GM12874 (cell line): ENCODE results near the gene ZNF496.

ENCODE experiments used
- TF ChIP-seq, protein P1 (sequence below): IDR thresholded peaks from 2 replicates; pipeline ENCODE4 v1.5.1; 2011; ENCODE audit warnings: low read depth, mild to moderate bottlenecking, control low read depth, low read length, moderate library complexity; ENCODE audit not compliant: insufficient read depth

The ZNF496 gene

DNA sequence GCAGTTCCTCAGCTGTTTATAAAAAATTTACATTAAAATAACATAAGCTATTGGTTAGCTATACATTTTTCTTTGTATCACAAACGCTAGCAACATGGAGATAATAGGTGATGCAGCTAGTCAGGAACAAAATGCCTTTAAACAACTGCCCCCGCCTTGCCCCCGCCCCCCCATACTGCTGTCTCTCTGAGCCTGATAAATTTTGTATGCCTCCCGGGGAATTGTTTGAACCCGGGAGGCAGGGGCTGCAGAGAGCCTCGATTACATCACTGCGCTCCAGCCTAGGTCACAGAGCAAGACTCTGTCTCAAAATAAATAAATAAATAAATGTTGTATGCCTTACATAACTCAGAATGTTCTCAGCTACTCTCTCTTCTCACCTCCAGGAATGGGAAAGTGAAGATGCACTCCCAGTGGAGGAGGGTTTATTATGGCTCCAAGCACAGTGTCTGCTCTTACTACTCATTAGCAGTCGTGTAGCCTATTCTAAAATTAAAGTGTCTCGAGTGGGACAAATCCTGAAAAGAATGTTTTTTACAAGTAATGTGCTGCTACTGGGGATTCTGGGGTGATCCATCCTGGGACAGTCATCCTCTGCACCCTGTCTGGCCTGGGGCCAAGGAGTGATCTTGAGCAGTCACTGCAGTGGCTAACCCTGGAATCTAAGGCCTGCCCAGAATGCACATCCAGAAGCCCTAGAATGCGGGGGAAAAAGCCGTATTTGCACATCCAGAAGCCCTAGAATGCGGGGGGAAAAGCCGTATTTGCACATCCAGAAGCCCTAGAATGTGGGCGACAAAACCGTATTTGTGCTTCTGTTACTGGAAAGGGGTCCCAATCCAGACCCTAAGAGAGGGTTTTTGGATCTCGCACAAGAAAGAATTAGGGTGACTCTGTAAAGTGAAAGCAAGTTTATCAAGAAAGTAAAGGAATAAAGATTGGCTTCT lies 39.4 kb upstream of the ZNF496 start:
- TF ChIP-seq, protein P1, sequence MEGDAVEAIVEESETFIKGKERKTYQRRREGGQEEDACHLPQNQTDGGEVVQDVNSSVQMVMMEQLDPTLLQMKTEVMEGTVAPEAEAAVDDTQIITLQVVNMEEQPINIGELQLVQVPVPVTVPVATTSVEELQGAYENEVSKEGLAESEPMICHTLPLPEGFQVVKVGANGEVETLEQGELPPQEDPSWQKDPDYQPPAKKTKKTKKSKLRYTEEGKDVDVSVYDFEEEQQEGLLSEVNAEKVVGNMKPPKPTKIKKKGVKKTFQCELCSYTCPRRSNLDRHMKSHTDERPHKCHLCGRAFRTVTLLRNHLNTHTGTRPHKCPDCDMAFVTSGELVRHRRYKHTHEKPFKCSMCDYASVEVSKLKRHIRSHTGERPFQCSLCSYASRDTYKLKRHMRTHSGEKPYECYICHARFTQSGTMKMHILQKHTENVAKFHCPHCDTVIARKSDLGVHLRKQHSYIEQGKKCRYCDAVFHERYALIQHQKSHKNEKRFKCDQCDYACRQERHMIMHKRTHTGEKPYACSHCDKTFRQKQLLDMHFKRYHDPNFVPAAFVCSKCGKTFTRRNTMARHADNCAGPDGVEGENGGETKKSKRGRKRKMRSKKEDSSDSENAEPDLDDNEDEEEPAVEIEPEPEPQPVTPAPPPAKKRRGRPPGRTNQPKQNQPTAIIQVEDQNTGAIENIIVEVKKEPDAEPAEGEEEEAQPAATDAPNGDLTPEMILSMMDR, result no peak

DNA sequence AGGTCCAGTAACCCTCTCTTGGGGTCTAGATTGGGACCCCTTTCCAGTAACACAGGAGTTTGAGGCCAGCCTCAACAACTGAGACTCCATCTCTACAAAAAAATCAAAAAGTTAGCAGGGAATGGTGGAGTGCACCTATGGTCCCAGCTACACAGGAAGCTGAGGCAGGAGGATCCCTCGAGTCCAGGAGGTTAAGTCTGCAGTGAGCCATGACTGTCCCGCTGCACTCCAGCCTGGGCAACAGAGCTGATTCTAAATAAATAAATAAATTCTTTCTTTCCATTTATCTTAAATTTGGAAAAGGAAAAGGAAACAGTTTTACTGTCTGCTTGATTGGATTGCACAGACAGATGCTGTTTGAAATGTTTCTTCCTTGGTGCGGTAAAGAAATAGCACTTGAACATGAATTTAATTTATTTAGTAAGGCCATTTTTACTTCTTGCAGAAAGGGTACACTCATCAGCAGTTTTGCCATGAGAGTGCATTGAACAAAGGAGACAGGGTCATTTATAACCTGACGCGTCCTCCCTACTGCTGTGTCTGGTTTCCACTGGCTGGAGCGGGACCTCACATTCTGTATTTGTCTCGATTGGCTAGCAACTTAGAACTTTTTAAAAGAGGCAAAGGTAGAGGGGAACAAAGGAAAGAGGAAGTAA lies 37.0 kb upstream of the ZNF496 start:
- TF ChIP-seq, protein P1, result no peak

DNA sequence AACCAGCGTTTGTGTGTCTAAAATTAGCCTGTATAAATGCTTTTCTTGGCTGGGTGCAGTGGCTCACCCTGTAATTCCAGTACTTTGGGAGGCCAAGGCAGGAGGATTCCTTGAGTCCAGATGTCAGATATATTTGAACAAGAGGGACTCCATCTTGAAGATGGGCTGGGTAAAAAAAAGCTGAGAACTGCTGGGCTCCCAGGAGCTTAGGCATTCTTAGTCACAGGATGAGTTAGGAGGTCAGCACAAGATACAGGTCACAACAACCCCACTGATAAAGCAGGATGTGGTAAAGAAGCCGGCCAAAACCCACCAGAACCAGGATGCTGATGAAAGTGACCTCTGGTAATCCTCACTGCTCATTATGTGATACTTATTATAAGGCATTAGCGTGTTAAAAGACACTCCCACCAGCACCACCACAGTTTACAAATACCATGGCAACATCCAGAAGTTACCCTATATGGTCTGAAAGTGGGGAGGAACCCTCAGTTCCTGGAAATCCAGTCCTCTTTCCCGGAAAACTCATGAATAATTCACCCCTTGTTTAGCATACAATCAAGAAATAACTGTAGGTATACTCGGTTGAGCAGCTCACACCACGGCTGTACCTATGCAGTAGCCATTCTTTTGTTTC lies 36.2 kb upstream of the ZNF496 start:
- TF ChIP-seq, protein P1, result no peak

DNA sequence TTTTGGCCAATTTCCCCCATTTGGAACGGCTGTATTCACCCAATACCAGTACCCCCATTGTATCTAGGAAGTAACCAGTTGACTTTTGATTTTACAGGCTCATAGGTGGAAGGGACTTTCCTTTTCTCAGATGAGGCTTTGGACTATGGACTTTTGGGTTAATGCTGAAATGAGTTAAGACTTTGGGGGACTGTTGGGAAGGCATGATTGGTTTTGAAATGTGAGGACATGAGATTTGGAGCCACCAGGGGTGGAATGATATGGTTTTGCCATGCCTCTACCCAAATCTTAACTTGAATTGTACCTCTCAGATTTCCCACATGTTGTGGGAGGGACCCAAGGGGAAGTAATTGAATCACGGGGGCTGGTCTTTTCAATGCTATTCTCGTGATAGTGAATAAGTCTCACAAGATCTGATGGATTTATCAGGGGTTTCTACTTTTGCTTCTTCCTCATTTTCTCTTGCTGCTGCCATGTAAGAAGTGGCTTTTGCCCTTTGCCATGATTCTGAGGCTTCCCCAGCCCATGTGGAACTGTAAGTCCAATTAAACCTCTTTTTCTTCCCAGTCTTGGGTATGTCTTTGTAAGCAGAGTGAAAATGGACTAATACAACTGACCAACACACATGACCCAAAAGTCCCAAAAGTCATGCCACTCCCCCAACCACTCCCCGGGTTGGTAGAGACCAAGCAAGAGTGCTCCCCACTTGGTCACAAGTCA lies 35.4 kb upstream of the ZNF496 start:
- TF ChIP-seq, protein P1, result no peak

DNA sequence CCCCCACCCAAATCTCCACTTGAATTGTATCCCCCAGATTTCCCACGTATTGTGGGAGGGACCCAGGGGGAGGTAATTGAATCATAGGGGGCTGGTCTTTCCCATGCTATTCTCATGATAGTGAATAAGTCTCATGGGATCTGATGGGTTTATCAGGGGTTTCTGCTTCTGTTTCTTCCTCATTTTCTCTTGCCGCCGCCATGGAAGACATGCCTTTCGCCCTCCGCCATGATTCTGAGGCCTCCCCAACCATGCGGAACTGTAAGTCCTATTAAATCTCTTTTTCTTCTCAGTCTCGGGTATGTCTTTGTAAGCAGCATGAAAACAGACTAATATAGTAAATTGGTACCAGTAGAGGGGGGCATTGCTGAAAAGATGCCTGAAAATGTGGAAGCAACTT lies 33.4 kb upstream of the ZNF496 start:
- TF ChIP-seq, protein P1, result no peak

DNA sequence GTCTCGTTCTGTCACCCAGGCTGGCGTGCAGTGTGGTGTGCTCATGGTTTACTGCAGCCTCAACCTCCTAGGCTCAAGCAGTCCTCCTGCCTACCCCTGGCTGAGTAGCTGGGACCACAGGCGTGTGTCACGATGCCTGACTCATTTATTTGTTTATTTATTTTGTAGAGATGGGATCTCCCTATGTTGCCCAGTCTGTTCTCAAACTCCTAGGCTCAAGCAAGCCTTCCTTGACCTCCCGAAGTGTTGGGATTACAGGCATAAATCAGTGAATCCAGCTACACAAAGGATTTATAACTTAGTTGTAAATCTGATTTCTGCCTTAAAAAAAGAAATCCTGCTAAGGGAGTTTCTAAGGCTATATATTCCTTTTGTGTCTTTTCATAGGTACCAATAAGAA lies 30.5 kb upstream of the ZNF496 start:
- TF ChIP-seq, protein P1, result no peak
